Measurements from ENCODE around the gene PRDX1.

DNA sequence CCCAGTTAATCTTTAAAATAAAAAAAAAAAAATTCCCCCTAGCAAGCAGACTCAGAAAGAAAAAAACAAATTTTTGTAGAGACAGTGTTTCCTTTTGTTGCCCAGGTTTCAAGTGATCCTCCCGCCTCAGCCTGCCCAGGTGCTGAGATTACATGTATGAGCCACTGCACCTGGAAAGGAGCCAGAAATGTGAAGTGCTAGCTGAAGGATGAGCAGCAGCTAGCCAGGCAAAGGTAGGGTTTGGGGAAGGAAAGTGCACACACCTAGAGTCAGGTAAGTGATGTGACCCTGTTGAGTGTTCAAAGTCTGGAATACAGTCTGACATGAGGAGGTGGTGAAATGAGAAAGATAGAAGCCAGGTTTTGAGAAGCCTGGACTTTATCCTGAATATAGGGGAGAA is 30.6 kb upstream of the PRDX1 start:
- TF ChIP-seq, protein P1, sequence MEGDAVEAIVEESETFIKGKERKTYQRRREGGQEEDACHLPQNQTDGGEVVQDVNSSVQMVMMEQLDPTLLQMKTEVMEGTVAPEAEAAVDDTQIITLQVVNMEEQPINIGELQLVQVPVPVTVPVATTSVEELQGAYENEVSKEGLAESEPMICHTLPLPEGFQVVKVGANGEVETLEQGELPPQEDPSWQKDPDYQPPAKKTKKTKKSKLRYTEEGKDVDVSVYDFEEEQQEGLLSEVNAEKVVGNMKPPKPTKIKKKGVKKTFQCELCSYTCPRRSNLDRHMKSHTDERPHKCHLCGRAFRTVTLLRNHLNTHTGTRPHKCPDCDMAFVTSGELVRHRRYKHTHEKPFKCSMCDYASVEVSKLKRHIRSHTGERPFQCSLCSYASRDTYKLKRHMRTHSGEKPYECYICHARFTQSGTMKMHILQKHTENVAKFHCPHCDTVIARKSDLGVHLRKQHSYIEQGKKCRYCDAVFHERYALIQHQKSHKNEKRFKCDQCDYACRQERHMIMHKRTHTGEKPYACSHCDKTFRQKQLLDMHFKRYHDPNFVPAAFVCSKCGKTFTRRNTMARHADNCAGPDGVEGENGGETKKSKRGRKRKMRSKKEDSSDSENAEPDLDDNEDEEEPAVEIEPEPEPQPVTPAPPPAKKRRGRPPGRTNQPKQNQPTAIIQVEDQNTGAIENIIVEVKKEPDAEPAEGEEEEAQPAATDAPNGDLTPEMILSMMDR (IDR thresholded peaks at IDR 0.05): no peak
- no peak for TF ChIP-seq POLR2A (IDR thresholded peaks at IDR 0.05)

Measured in tibial nerve (tissue), 3 donors.